Esophagus (tissue), 2 donors: ENCODE measurements around the gene CSDE1. TPM values are rescaled to one million over a fixed set of nuclear protein-coding genes. Genes with fewer than 3 reads are reported as not detected.

Experiments
- H3K27ac ChIP-seq, 2 donors: one replicate each; pipeline ENCODE4 v1.5.1; 2013; ENCODE audit warnings: low read depth in 2 of 2, mild to moderate bottlenecking in 2 of 2, inconsistent platforms in 1 of 2, low read length in 1 of 2, moderate library complexity in 1 of 2
- H3K27me3 ChIP-seq, 2 donors: one replicate each; pipeline ENCODE4 v1.6.1; 2013; ENCODE audit warnings: low read length in 2 of 2, control low read depth in 1 of 2, mild to moderate bottlenecking in 1 of 2; ENCODE audit not compliant: insufficient read depth in 2 of 2, control insufficient read depth in 1 of 2
- H3K36me3 ChIP-seq, 2 donors: one replicate each; pipeline ENCODE4 v1.6.1; 2013; ENCODE audit warnings: low read length in 1 of 2; ENCODE audit not compliant: control insufficient read depth in 2 of 2, insufficient read depth in 2 of 2
- H3K4me1 ChIP-seq, 2 donors: one replicate each; pipeline ENCODE4 v1.6.1; 2013; ENCODE audit warnings: low read length in 1 of 2; ENCODE audit not compliant: control insufficient read depth in 2 of 2, insufficient read depth in 2 of 2
- H3K4me3 ChIP-seq, 2 donors: one replicate each; pipeline ENCODE4 v1.5.1; 2013; ENCODE audit warnings: low read length in 2 of 2, mild to moderate bottlenecking in 2 of 2, low read depth in 1 of 2, moderate library complexity in 1 of 2
- H3K9me3 ChIP-seq, 2 donors: one replicate each; pipeline ENCODE4 v1.6.1; 2013; ENCODE audit warnings: mild to moderate bottlenecking in 2 of 2, low read depth in 1 of 2, low read length in 1 of 2, moderate library complexity in 1 of 2; ENCODE audit not compliant: control insufficient read depth in 2 of 2, insufficient read depth in 1 of 2
- WGBS, 2 donors: extraction: QIAGEN DNeasy Blood & Tissue Kit; methylation state at CpG; one replicate each; pipeline ENCODE4 v1.1.7; 2013; 5-methylcytosine and 5-hydroxymethylcytosine counted together
- polyA plus RNA-seq, 2 donors: library from polyadenylated mRNA; stranded (reverse); fragments of 200-250 nt; gene quantifications; one replicate each; pipeline ENCODE4 v1.2.3, GENCODE V29; 2013
- donor health status: healthy with polysubstance abuse.
- donor health status: Bipolar disorder and iron deficiency.

Gene CSDE1
- polyA plus RNA-seq, 2 donors = 77.0 to 146 TPM

DNA sequence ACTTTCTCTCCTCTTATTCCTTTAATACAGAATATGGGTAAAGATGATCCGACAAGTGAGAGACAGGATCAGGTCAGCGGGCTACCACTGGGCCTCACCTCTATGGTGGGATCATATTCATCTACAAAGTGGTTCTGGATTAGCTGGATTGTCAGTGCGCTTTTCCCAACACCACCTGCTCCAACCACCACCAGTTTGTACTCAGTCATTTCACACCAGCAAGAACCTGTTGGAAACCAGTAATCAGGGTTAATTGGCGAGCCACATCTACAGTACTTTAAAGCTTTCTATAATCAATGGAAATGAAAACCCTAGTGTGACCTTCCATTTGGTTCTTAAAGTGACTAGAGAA, 41.9 kb downstream of the CSDE1 start:
- WGBS, 2 donors = 29 to 34% methylated on average over 4 of the region's 4 CpGs
- Histone ChIP-seq H3K4me3 (peak overlapping the region; percentile 71 to 93), H3K36me3 (peaks cover 9 to 10% of the 10 kb centered on the region in 2 donors), H3K4me1 (no peaks in the 10 kb centered on the region), H3K27me3 (no peaks in the 10 kb centered on the region), H3K9me3 (no peaks in the 10 kb centered on the region), H3K27ac (peak overlapping the region in 1 of 2 donors; percentile 97)

- Histone ChIP-seq H3K9me3 (no peaks in the 10 kb centered on the region), H3K36me3 (peaks cover 0 to 2% of the 10 kb centered on the region in 2 donors), H3K4me1 (no peaks in the 10 kb centered on the region), H3K27ac (no peak overlapping the region), H3K4me3 (no peak overlapping the region), H3K27me3 (no peaks in the 10 kb centered on the region)
- WGBS, 2 donors = 82 to 85% methylated on average over 4 of the region's 4 CpGs
Measured at GRCh38 chr1:114712977-114713376, 44.8 kb downstream of the CSDE1 start.

DNA sequence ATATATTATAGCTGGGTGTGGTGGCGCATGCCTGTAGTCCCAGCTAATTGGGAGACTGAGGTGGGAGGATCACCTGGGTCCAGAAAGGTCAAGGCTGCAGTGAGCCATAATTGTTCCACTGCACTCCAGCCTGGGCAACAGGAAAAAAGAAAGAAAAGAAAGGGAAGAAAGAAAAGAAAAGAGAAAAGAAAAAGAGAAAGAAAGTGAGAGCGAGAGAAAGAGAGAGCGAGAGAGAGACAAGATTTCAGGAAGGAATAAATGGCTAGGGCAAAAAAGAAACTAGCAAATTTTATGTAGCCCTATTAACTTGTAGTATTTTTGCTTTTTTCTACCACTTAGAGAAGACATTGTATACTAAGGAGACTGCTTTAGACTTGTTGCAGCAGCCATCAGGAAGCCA, 47.4 kb downstream of the CSDE1 start:
- H3K4me1 ChIP-seq = no peaks in the 10 kb centered on the region
- H3K9me3 ChIP-seq = no peaks in the 10 kb centered on the region
- H3K27me3 ChIP-seq = no peaks in the 10 kb centered on the region
- WGBS, 2 donors = 98 to 100% methylated on average over 3 of the region's 3 CpGs
- no peak overlapping the region for H3K27ac ChIP-seq
- H3K36me3 ChIP-seq = peaks cover 0 to 2% of the 10 kb centered on the region in 2 donors
- no peak overlapping the region for H3K4me3 ChIP-seq

- H3K27me3 ChIP-seq = no peaks in the 10 kb centered on the region
- no peak overlapping the region for H3K4me3 ChIP-seq
- H3K9me3 ChIP-seq = no peaks in the 10 kb centered on the region
- H3K27ac ChIP-seq = no peak overlapping the region
- no peaks in the 10 kb centered on the region for H3K4me1 ChIP-seq
- WGBS, 2 donors = 86 to 89% methylated on average over 2 of the region's 2 CpGs
- H3K36me3 ChIP-seq = peaks cover 0 to 2% of the 10 kb centered on the region in 2 donors
Measured at GRCh38 chr1:114707604-114708003, 50.2 kb downstream of the CSDE1 start.

DNA sequence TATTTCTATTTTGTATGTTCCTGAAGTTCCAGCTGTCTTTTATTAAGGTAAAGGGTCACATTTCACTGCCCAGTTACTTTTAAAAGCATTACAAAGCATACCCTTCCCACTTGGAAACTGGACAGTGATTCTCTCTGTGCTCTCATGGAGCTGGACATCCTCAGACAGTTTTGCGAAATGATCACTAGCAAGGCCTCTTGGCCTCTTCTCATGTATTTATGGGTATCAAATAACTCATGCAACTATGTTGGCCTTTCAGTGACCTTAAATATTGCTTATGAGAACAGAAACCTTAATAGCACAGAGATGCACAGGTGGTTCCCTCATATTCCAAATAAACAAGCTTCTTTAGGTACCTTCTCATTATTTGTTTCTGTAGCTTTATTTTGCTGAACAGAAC, 54.5 kb downstream of the CSDE1 start:
- H3K27ac ChIP-seq = no peak overlapping the region
- H3K36me3 ChIP-seq = no peaks in the 10 kb centered on the region
- no peak overlapping the region for H3K4me3 ChIP-seq
- no peaks in the 10 kb centered on the region for H3K9me3 ChIP-seq
- 94% methylated on average over 1 of the region's 1 CpG for WGBS, 2 donors
- H3K27me3 ChIP-seq = no peaks in the 10 kb centered on the region
- no peaks in the 10 kb centered on the region for H3K4me1 ChIP-seq

- no peaks in the 10 kb centered on the region for H3K36me3 ChIP-seq
- no peak overlapping the region for H3K4me3 ChIP-seq
- H3K9me3 ChIP-seq = no peaks in the 10 kb centered on the region
- H3K27me3 ChIP-seq = no peaks in the 10 kb centered on the region
- no peak overlapping the region for H3K27ac ChIP-seq
- 84 to 86% methylated on average over 5 of the region's 5 CpGs for WGBS, 2 donors
- no peaks in the 10 kb centered on the region for H3K4me1 ChIP-seq
Measured at GRCh38 chr1:114702737-114703136, 55.0 kb downstream of the CSDE1 start.

DNA sequence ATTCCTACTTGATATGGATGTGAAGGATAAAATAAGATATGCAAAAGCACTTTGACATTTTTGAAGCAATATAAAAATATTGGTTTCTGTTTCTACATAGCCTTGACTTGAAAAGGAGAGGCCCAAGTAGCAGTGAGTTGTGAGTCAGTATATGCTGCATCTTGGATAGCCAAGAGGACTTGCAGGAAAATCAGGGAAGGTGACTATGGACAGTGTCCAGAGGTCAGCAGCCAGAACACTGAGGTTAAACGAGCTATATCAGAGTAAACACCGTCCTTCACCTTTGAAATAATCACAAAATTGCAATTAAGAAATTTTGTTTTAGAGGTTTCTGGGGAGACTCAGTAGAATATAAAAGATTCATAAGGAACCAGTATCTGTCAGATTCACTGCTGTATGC, 55.9 kb downstream of the CSDE1 start:
- H3K4me3 ChIP-seq = no peak overlapping the region
- no peaks in the 10 kb centered on the region for H3K4me1 ChIP-seq
- 69 to 72% methylated on average over 2 of the region's 2 CpGs for WGBS, 2 donors
- H3K27ac ChIP-seq = no peak overlapping the region
- no peaks in the 10 kb centered on the region for H3K9me3 ChIP-seq
- no peaks in the 10 kb centered on the region for H3K36me3 ChIP-seq
- H3K27me3 ChIP-seq = no peaks in the 10 kb centered on the region

DNA sequence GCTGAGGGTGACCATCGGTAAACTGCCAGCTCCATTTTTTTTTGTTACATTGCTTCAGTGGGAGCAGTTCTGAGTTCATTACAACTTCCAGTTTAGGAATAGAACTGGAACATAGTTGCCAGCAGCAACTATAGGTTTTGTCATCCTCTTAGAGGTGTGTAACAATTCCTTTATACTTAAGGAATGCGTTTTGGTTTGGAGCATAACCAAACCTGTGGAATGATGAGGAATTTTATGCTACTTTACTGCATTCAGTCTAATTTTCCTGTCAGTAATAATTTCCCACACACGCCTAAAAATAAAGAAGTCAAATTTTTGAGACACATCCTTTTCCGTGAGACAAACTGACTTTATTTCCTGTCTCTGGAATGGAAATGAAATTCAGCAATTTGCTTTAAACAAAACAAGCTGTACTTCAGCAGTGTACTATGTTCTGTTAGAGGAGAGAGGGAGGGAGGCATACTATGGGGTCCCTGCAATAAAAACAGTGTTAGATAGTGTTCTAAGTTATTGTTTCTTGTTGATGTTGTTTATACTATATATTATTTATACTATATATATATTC, 57.7 kb downstream of the CSDE1 start:
- Histone ChIP-seq H3K4me3 (no peak overlapping the region), H3K36me3 (no peaks in the 10 kb centered on the region), H3K27me3 (no peaks in the 10 kb centered on the region), H3K9me3 (no peaks in the 10 kb centered on the region), H3K27ac (no peak overlapping the region), H3K4me1 (no peaks in the 10 kb centered on the region)
- WGBS, 2 donors = 46 to 67% methylated on average over 4 of the region's 4 CpGs

DNA sequence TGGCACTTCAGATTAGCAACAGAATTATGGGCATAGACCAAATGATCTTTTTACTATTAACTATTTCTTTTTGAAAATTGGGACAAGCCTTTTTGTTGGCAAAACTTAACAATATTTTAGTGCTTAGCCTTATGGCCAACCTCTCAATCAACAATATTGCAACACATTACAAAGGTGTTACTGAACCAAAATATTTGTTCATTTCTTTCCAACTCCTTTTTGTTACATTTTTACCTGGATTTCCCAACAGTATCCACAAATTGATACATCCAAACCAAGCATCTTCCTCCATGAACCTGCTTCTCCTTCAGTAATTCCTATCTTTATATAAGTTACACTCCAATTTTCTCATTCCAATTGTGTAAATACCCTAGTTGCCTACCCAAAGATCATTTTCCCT, 61.0 kb downstream of the CSDE1 start:
- Histone ChIP-seq H3K9me3 (no peaks in the 10 kb centered on the region), H3K27ac (no peak overlapping the region), H3K4me1 (no peaks in the 10 kb centered on the region), H3K27me3 (no peaks in the 10 kb centered on the region), H3K4me3 (no peak overlapping the region), H3K36me3 (no peaks in the 10 kb centered on the region)

- H3K27ac ChIP-seq = no peak within 1 kb of the TSS
- H3K9me3 ChIP-seq = no peaks in the 10 kb centered on the region
- no peaks in the 10 kb centered on the region for H3K4me1 ChIP-seq
- no peak within 1 kb of the TSS for H3K4me3 ChIP-seq
- H3K36me3 ChIP-seq = no peaks in the 10 kb centered on the region
- 57 to 64% methylated on average over 6 of the region's 6 CpGs for WGBS, 2 donors
- H3K27me3 ChIP-seq = no peaks in the 10 kb centered on the region
Measured at GRCh38 chr1:114695430-114696058, 62.2 kb downstream of the CSDE1 start, which contains the start of gene AMPD1. Gene AMPD1 (minus strand): TSS chr1:114695546. CDS start chr1:114695471, 75 bp downstream.
